SK-N-SH treated with all-trans-retinoic acid at 6 μM for 48 hours (cell line): Measurements from ENCODE around the gene NBR1.
A peak's percentile ranks its signal among the peaks of the same experiment; 100 is the strongest.
"Not testable (repeated sequence)": the region's sequence is repeated elsewhere in the genome, so short reads cannot be mapped to it uniquely, and the experiment has no call there.

Source experiments
- ATAC-seq: fragments of 200-7000 bp; cut with Tn5 transposase; 3 replicates; pipeline ENCODE4 v1.9.1; 2020; ENCODE audit warnings: mild to moderate bottlenecking, moderate library complexity
- TCF4 ChIP-seq: fragments of 250-450 bp; sonication (Bioruptor Pico); IDR thresholded peaks from 2 replicates; pipeline ENCODE4 v1.8.0; 2021; ENCODE audit warnings: mild to moderate bottlenecking, moderate library complexity, borderline replicate concordance
- ZNF8 ChIP-seq: fragments of 450-650 bp; formaldehyde crosslinking; IDR thresholded peaks from 2 replicates; pipeline ENCODE4 v1.5.0; 2020; ENCODE audit warnings: mild to moderate bottlenecking, moderate library complexity
- TF ChIP-seq, protein P1 (sequence below): fragments of 250-450 bp; sonication (Bioruptor Pico); IDR thresholded peaks from 2 replicates; pipeline ENCODE4 v1.8.0; 2021; ENCODE audit warnings: low read depth, mild to moderate bottlenecking, moderate library complexity, borderline replicate concordance
- TF ChIP-seq, protein P2 (sequence below): fragments of 250-450 bp; sonication (Bioruptor Pico); IDR thresholded peaks from 2 replicates; pipeline ENCODE4 v1.8.0; 2020; ENCODE audit warnings: mild to moderate bottlenecking, moderate library complexity, borderline replicate concordance
- TF ChIP-seq, protein P3 (sequence below): fragments of 250-450 bp; sonication (Bioruptor Pico); IDR thresholded peaks from 2 replicates; pipeline ENCODE4 v1.5.1; 2020; ENCODE audit warnings: low read depth, mild to moderate bottlenecking, moderate library complexity

Gene NBR1

DNA sequence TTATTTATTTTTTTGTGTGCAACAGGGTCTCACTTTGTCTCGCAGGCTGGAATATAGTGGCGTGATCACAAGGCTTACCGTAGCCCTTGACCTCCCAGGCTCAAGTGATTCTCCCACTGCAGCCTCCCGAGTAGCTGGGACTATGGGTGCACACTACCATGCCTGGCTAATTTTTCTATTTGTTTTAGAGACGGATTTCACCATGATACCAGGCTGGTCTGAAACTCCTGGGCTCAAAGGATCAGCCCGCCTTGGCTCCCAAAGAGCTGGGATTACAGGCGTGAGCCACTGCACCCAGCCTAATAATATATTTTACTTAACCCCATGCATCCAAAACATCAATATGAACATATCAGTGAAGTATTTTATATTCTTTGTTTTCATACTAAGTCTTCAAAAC, 55.4 kb downstream of the NBR1 start:
- ATAC-seq: no peak
- TF ChIP-seq, protein P1, sequence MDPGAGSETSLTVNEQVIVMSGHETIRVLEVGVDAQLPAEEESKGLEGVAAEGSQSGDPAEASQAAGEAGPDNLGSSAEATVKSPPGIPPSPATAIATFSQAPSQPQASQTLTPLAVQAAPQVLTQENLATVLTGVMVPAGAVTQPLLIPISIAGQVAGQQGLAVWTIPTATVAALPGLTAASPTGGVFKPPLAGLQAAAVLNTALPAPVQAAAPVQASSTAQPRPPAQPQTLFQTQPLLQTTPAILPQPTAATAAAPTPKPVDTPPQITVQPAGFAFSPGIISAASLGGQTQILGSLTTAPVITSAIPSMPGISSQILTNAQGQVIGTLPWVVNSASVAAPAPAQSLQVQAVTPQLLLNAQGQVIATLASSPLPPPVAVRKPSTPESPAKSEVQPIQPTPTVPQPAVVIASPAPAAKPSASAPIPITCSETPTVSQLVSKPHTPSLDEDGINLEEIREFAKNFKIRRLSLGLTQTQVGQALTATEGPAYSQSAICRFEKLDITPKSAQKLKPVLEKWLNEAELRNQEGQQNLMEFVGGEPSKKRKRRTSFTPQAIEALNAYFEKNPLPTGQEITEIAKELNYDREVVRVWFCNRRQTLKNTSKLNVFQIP: no peak
- TF ChIP-seq TCF4 (CRISPR knock-in tag) (no peak), ZNF8 (CRISPR knock-in tag) (no peak)
- TF ChIP-seq, protein P2, sequence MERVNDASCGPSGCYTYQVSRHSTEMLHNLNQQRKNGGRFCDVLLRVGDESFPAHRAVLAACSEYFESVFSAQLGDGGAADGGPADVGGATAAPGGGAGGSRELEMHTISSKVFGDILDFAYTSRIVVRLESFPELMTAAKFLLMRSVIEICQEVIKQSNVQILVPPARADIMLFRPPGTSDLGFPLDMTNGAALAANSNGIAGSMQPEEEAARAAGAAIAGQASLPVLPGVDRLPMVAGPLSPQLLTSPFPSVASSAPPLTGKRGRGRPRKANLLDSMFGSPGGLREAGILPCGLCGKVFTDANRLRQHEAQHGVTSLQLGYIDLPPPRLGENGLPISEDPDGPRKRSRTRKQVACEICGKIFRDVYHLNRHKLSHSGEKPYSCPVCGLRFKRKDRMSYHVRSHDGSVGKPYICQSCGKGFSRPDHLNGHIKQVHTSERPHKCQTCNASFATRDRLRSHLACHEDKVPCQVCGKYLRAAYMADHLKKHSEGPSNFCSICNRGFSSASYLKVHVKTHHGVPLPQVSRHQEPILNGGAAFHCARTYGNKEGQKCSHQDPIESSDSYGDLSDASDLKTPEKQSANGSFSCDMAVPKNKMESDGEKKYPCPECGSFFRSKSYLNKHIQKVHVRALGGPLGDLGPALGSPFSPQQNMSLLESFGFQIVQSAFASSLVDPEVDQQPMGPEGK: no peak
- TF ChIP-seq, protein P3, sequence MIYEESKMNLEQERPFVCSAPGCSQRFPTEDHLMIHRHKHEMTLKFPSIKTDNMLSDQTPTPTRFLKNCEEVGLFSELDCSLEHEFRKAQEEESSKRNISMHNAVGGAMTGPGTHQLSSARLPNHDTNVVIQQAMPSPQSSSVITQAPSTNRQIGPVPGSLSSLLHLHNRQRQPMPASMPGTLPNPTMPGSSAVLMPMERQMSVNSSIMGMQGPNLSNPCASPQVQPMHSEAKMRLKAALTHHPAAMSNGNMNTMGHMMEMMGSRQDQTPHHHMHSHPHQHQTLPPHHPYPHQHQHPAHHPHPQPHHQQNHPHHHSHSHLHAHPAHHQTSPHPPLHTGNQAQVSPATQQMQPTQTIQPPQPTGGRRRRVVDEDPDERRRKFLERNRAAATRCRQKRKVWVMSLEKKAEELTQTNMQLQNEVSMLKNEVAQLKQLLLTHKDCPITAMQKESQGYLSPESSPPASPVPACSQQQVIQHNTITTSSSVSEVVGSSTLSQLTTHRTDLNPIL (CRISPR knock-in tag): no peak

DNA sequence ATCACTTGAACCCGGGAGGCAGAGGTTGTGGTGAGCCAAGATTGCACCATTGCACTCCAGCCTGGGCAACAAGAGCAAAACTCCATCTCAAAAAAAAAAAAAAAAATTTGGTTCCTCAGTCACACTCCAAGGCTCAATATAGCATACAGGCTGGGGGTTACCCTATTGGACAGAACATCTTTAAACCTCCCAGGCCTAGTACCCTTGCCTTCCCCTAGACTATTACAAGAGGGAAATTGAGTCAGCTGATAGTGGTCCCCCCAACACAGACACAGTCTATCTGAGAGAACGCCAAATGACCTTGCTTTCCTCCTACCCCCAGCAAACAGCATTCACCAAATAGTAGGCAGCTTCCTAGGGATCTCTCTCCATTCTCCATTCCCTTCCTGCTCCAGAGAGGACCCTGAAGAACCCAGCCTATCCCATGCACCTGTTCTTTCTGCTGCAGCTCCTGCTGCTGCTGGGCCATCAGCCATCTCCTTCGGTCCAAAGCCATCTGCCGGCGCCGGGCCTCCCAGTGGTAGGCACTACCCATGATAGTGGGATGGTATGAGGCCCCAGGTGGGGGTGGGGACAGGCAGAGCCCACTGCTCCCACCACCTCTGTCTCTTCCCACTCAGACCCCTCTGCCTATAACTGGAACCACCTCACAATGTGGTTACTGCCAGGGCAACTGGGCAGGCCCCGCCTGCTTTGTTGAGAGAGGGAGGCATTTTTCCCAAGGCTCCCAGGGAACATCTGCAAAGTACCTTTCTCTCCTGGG, 57.2 kb downstream of the NBR1 start, which contains the start of gene CCDC200:
CCDC200 (minus strand) TSS at position 604 of the 763 bp plus-strand sequence; CDS start at position 535, 69 bp downstream.
- ATAC-seq: not testable (repeated sequence)

DNA sequence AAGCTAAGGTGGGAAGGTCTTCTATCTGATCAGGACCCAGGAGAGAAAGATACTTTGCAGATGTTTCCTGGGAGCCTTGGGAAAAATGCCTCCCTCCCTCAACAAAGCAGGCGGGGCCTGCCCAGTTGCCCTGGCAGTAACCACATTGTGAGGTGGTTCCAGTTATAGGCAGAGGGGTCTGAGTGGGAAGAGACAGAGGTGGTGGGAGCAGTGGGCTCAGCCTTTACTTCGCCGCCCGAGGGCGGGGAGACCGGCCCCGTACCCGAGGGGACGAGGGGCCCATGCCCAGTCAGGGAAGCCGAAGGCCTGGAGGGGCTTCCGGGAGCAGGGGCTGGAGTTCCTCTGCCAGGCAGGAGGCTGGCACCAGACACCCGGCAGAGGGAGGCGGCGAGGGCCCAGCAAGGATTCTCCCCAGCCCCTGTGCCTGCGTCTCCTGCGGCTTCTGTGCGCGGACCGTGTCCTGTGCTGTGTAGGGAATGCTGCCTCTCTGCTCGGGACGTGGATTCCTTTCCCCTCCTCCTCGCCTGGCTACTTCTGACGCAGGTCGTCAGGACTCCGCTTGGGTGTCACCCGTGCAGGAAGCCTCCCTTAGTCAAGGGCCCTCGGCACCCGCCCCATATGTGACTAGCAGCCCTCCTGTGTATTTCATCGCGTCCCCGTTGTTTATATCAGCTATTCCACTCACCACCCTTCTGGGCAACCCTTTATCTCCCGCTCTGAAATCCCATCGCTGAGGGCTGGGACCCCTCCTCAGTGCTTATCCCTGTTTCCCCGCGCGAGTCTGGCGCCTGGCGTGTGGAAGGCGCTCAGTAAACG, 60.4 kb downstream of the NBR1 start:
- not testable (repeated sequence) for ATAC-seq

DNA sequence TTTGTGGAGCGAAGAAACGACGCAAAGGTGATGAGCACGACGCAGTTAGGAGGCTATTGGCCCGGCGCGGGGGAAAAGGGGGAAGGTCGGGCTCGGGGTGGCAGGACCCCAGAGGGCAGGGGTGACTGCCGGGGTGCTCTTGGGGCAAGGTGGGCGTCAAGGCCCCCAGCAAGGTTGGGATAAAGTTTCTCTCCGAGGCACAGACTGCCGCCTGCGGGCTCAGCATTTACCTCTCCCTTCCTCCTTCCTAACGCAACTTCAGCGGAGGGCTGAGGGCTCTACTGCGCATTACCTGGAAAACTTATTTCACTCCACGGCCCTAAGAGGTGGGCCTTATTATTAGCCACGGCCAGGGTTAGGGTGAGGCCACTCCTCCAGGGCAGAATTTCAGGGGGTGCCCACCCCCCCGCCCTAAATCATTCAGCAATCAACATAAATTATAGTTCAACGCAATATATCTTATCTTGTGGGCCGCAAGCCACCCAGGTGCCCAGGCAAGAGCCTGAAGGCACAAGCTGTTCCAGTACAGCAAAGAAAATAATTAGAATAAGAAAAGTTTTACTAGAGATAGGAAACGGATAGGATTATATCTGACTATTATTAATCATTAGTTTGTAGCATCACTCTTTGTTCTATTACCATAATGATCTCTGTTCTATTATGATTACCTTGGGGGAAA, 61.1 kb downstream of the NBR1 start:
- not testable (repeated sequence) for ATAC-seq

DNA sequence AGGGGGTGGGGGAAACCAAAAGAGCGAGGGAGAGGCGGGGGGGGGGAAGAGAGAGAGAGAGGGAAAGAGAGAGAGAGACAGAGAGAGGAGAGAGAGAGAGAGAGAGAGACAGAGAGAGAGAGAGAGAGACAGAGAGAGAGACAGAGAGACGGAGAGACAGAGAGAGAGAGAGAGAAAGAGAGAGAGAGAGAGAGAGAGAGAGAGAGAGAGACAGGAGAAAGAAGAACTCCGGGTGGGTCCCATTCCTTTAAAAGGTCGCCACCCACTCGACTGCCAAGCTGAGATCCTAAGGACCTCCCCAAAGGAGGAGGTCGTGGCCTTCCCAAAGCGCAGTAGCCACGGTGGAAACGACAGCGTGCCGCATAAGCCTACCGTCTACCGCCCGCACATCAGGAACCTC, 62.2 kb downstream of the NBR1 start:
- ATAC-seq: not testable (repeated sequence)

DNA sequence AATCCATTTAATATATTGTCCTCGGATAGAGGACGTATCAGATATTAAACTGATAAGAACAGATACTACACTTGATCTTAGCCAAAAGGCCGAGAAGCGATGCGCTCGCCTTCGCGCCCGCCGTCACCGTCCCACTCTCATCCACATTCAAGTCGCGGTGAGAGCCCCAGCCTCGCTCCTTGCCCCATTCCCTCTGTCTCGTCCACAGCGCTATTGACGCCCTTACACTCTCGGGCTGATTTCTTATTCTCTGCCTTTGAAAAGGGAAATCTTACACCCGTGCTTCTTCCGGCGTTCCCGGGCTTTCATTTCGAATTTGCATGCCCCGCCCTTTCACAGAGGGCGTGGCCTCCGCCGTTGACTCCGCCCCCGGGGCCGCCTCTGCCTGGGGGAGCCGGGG, 62.9 kb downstream of the NBR1 start, which contains the start of gene RNU2-1:
RNU2-1 (minus strand) TSS at position 101 of the 400 bp plus-strand sequence.
- not testable (repeated sequence) for ATAC-seq

DNA sequence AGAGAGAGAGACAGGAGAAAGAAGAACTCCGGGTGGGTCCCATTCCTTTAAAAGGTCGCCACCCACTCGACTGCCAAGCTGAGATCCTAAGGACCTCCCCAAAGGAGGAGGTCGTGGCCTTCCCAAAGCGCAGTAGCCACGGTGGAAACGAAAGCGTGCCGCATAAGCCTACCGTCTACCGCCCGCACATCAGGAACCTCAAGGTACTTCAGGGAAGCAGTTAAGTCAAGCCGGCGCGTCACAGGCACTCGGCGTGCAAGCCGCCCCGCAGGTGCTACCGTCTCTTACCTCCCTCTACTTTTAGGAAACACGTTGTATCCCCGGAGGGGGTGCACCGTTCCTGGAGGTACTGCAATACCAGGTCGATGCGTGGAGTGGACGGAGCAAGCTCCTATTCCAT, 68.6 kb downstream of the NBR1 start:
- ATAC-seq: peak; percentile 43

DNA sequence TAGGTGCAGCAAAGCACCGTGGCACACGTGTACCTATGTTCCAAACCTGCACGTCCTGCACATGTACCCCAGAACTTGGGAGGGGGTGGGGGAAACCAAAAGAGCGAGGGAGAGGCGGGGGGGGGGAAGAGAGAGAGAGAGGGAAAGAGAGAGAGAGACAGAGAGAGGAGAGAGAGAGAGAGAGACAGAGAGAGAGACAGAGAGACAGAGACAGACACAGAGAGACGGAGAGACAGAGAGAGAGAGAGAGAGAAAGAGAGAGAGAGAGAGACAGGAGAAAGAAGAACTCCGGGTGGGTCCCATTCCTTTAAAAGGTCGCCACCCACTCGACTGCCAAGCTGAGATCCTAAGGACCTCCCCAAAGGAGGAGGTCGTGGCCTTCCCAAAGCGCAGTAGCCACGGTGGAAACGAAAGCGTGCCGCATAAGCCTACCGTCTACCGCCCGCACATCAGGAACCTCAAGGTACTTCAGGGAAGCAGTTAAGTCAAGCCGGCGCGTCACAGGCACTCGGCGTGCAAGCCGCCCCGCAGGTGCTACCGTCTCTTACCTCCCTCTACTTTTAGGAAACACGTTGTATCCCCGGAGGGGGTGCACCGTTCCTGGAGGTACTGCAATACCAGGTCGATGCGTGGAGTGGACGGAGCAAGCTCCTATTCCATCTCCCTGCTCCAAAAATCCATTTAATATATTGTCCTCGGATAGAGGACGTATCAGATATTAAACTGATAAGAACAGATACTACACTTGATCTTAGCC, 69.8 kb downstream of the NBR1 start:
- peak; percentile 58 for ATAC-seq

DNA sequence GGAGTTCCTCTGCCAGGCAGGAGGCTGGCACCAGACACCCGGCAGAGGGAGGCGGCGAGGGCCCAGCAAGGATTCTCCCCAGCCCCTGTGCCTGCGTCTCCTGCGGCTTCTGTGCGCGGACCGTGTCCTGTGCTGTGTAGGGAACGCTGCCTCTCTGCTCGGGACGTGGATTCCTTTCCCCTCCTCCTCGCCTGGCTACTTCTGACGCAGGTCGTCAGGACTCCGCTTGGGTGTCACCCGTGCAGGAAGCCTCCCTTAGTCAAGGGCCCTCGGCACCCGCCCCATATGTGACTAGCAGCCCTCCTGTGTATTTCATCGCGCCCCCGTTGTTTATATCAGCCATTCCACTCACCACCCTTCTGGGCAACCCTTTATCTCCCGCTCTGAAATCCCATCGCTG, 75.4 kb downstream of the NBR1 start:
- not testable (repeated sequence) for ATAC-seq
